ENCODE measurements around the gene TGFBRAP1.
"Not testable (repeated sequence)": the region's sequence is repeated elsewhere in the genome, so short reads cannot be mapped to it uniquely, and the experiment has no call there.

The TGFBRAP1 gene

GRCh38 chr2:105329197-105329554 is 359 bp downstream of the TGFBRAP1 start:
- Histone ChIP-seq H3K4me3 (replicated peaks; ENCODE audit: insufficient read depth, low read length) (peak overlapping the region; percentile 65), H3K27ac (replicated peaks) (peak overlapping the region; percentile 77), H3K27me3 (ENCODE audit: insufficient read depth, poor library complexity, severe bottlenecking) (no peaks in the 10 kb centered on the region)
- TF ChIP-seq REST (IDR thresholded peaks at IDR 0.05; ENCODE audit: insufficient replicate concordance, low read depth) (no peak), GABPA (IDR thresholded peaks at IDR 0.05; ENCODE audit: low read depth) (no peak), POLR2AphosphoS5 (IDR thresholded peaks at IDR 0.05; ENCODE audit: low read depth) (no peak), SPI1 (IDR thresholded peaks at IDR 0.05; ENCODE audit: borderline replicate concordance, low read depth) (no peak)
- TF ChIP-seq, protein P1, sequence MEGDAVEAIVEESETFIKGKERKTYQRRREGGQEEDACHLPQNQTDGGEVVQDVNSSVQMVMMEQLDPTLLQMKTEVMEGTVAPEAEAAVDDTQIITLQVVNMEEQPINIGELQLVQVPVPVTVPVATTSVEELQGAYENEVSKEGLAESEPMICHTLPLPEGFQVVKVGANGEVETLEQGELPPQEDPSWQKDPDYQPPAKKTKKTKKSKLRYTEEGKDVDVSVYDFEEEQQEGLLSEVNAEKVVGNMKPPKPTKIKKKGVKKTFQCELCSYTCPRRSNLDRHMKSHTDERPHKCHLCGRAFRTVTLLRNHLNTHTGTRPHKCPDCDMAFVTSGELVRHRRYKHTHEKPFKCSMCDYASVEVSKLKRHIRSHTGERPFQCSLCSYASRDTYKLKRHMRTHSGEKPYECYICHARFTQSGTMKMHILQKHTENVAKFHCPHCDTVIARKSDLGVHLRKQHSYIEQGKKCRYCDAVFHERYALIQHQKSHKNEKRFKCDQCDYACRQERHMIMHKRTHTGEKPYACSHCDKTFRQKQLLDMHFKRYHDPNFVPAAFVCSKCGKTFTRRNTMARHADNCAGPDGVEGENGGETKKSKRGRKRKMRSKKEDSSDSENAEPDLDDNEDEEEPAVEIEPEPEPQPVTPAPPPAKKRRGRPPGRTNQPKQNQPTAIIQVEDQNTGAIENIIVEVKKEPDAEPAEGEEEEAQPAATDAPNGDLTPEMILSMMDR (IDR thresholded peaks at IDR 0.05; ENCODE audit: insufficient read depth, low read length): no peak
- no peak for DNase-seq (ENCODE audit: low read depth in 1 of 2, low spot score in 1 of 2)

GRCh38 chr2:105328281-105329196 is 996 bp downstream of the TGFBRAP1 start:
- TF ChIP-seq, protein P1 (IDR thresholded peaks at IDR 0.05; ENCODE audit: insufficient read depth, low read length): no peak
- TF ChIP-seq REST (IDR thresholded peaks at IDR 0.05; ENCODE audit: insufficient replicate concordance, low read depth) (no peak), GABPA (IDR thresholded peaks at IDR 0.05; ENCODE audit: low read depth) (no peak), POLR2AphosphoS5 (IDR thresholded peaks at IDR 0.05; ENCODE audit: low read depth) (no peak), SPI1 (IDR thresholded peaks at IDR 0.05; ENCODE audit: borderline replicate concordance, low read depth) (no peak)
- H3K4me3 ChIP-seq (replicated peaks; ENCODE audit: insufficient read depth, low read length): peak overlapping the region; percentile 65
- H3K27ac ChIP-seq (replicated peaks): peak overlapping the region; percentile 77
- DNase-seq (ENCODE audit: low read depth in 1 of 2, low spot score in 1 of 2): peak in 1 of 2 experiments; percentile 39
- no peaks in the 10 kb centered on the region for H3K27me3 ChIP-seq (ENCODE audit: insufficient read depth, poor library complexity, severe bottlenecking)

GRCh38 chr2:105327690-105328089 is 1.8 kb downstream of the TGFBRAP1 start:
- TF ChIP-seq SPI1 (IDR thresholded peaks at IDR 0.05; ENCODE audit: borderline replicate concordance, low read depth) (no peak), GABPA (IDR thresholded peaks at IDR 0.05; ENCODE audit: low read depth) (no peak), POLR2AphosphoS5 (IDR thresholded peaks at IDR 0.05; ENCODE audit: low read depth) (no peak), REST (IDR thresholded peaks at IDR 0.05; ENCODE audit: insufficient replicate concordance, low read depth) (no peak)
- TF ChIP-seq, protein P1 (IDR thresholded peaks at IDR 0.05; ENCODE audit: insufficient read depth, low read length): no peak
- H3K27ac ChIP-seq (replicated peaks): peak overlapping the region; percentile 77; the same call in 1 of the 2 replicates
- no peak for DNase-seq (ENCODE audit: low read depth in 1 of 2, low spot score in 1 of 2)
- H3K4me3 ChIP-seq (replicated peaks; ENCODE audit: insufficient read depth, low read length): peak overlapping the region; percentile 65; the same call in 1 of the 2 replicates
- H3K27me3 ChIP-seq (ENCODE audit: insufficient read depth, poor library complexity, severe bottlenecking): no peaks in the 10 kb centered on the region

GRCh38 chr2:105327271-105327670 is 2.3 kb downstream of the TGFBRAP1 start:
- not testable (repeated sequence) for H3K27me3 ChIP-seq (ENCODE audit: insufficient read depth, poor library complexity, severe bottlenecking); DNase-seq (ENCODE audit: low read depth in 1 of 2, low spot score in 1 of 2); H3K4me3 ChIP-seq (replicated peaks; ENCODE audit: insufficient read depth, low read length)
- peak overlapping the region; percentile 4; the same call in 1 of the 2 replicates for H3K27ac ChIP-seq (replicated peaks)
